NCI-H2081 treated with DMSO at 0.1 percent for 48 hours (cell line): ENCODE data around the gene HCN4.

Experiments used
- DNase-seq: peaks from one replicate; lab custom pipeline; 2025; lab: John Stamatoyannopoulos, UW

HCN4 gene

GRCh38 chr15:73296609-73297353 lies 72.0 kb downstream of the HCN4 start:
- no peak for DNase-seq

GRCh38 chr15:73295630-73296286 lies 73.0 kb downstream of the HCN4 start:
- no peak for DNase-seq

GRCh38 chr15:73293773-73294172 lies 75.0 kb downstream of the HCN4 start:
- DNase-seq: no peak

GRCh38 chr15:73291441-73291840 lies 77.3 kb downstream of the HCN4 start:
- no peak for DNase-seq

- no peak for DNase-seq
Observed at GRCh38 chr15:73287019-73287418, 81.7 kb downstream of the HCN4 start.

- no peak for DNase-seq
Observed at GRCh38 chr15:73286311-73286710, 82.4 kb downstream of the HCN4 start.

- no peak for DNase-seq
Observed at GRCh38 chr15:73284090-73284716, 84.6 kb downstream of the HCN4 start.

- DNase-seq: no peak
Observed at GRCh38 chr15:73283366-73283962, 85.3 kb downstream of the HCN4 start.

GRCh38 chr15:73282567-73283365 lies 86.0 kb downstream of the HCN4 start:
- no peak for DNase-seq

GRCh38 chr15:73275862-73276261 lies 92.9 kb downstream of the HCN4 start:
- no peak for DNase-seq

- DNase-seq: peak; percentile 27
Observed at GRCh38 chr15:73273181-73274002, 95.4 kb downstream of the HCN4 start.

GRCh38 chr15:73270366-73271097 lies 98.2 kb downstream of the HCN4 start:
- no peak for DNase-seq
